H7 (cell line): ENCODE measurements around the gene DENR. TPM values are rescaled to one million over a fixed set of nuclear protein-coding genes. Genes with fewer than 3 reads are reported as not detected.
"Not testable (repeated sequence)": the region's sequence is repeated elsewhere in the genome, so short reads cannot be mapped to it uniquely, and the experiment has no call there.

Experiments
- DNase-seq: peaks from one replicate; pipeline ENCODE4 v3.0.0; 2012
- H3K27me3 ChIP-seq: 2 replicates; pipeline ENCODE4 v1.6.0; 2011; ENCODE audit warnings: mild to moderate bottlenecking, low read length; ENCODE audit not compliant: control insufficient read depth, insufficient read depth
- H3K36me3 ChIP-seq: replicated peaks from 2 replicates; pipeline ENCODE4 v1.5.1; 2011; ENCODE audit warnings: low read length; ENCODE audit not compliant: control insufficient read depth, insufficient read depth
- H3K4me3 ChIP-seq: 2 replicates; pipeline ENCODE4 v1.5.1; 2011; ENCODE audit warnings: low read depth, mild to moderate bottlenecking, control low read depth, low read length, moderate library complexity; ENCODE audit not compliant: insufficient read depth
- total RNA-seq: library from RNA; depleted of rRNA; stranded (reverse); fragments of >200 nt; shearing (Covaris generic); gene quantifications from 2 replicates; pipeline ENCODE4 v1.2.3, GENCODE V29; 2014

DENR gene
- total RNA-seq, 1 experiment from 2014 or later = 55.0 TPM

- Histone ChIP-seq H3K4me3 (no peak overlapping the region), H3K36me3 (peaks cover 37% of the 10 kb centered on the region), H3K27me3 (no peaks in the 10 kb centered on the region)
- DNase-seq = no peak
Measured at GRCh38 chr12:122757568-122757967, 4.9 kb downstream of the DENR start.

GRCh38 chr12:122785503-122785902, 32.9 kb downstream of the DENR start:
- no peak overlapping the region for H3K4me3 ChIP-seq
- no peaks in the 10 kb centered on the region for H3K36me3 ChIP-seq
- H3K27me3 ChIP-seq = no peaks in the 10 kb centered on the region
- no peak for DNase-seq

DNA sequence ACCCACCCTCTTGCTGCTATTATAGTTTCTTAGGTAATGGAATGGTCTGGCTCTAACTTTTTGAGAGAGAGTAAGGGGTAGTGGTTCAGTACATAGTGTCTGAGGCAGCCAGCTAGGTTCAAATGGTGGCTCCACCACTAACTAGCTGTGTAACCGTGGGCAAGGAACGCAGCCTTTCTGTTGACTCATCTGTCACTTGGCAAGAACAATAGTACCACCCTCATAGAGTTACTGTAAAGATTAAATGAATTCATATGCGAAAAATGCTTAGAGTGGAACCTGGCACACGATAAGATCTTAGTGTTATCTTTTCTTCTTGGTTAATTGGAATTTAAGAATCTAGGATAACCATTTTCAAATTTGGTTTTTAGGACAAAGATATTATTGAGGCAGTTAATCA, 35.8 kb downstream of the DENR start:
- DNase-seq = no peak

DNA sequence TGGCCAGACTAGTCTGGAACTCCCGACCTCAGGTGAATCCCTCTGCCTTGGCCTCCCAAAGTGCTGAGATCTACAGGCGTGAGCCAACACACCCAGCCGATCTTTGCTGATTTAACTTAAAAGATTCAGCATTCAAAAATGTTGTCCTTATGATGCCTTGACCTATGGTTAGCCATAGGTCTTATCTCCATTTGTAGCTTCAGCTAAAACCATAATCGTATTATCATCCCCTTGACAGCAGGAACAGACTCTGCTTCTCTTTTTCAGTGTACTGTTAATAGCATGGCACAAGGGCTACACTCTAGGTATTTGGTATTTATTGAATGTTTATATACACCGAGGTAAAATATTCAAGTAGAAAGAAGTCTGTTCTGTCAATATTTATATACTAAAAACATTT, 37.0 kb downstream of the DENR start:
- Histone ChIP-seq H3K27me3 (no peaks in the 10 kb centered on the region), H3K36me3 (no peaks in the 10 kb centered on the region), H3K4me3 (no peak overlapping the region)
- no peak for DNase-seq

More for the DNA sequence above, 35.8 kb downstream of the DENR start:
- Histone ChIP-seq H3K36me3 (no peaks in the 10 kb centered on the region), H3K4me3 (no peak overlapping the region), H3K27me3 (no peaks in the 10 kb centered on the region)

- Histone ChIP-seq H3K36me3 (no peaks in the 10 kb centered on the region), H3K27me3 (no peaks in the 10 kb centered on the region), H3K4me3 (no peak overlapping the region)
- peak; percentile 21 for DNase-seq
Measured at GRCh38 chr12:122790393-122791075, 37.9 kb downstream of the DENR start.

GRCh38 chr12:122793685-122794106, 41.1 kb downstream of the DENR start:
- Histone ChIP-seq H3K36me3 (no peaks in the 10 kb centered on the region), H3K27me3 (no peaks in the 10 kb centered on the region), H3K4me3 (no peak overlapping the region)
- peak; percentile 66 for DNase-seq

DNA sequence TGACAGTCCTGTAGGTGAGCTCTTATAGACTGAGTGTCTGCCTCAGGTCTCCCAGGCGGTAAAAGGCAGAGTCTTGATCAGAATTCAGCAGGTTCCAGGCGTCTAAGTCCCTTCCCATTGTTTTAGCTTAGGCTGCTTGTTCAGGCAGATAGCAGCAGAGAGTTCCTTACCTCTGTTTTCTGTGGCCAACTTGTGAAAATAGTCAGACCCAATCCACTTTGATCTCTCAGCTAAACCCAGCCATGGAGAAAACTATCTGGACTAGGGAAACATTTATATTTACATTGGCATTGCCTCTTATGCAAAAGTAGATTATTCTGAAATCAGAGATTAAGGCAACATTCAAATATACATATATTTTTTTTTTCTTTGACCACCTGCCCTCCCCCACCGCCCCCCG, 43.2 kb downstream of the DENR start:
- no peak overlapping the region for H3K4me3 ChIP-seq
- H3K36me3 ChIP-seq = no peaks in the 10 kb centered on the region
- no peaks in the 10 kb centered on the region for H3K27me3 ChIP-seq
- DNase-seq = peak; percentile 29

GRCh38 chr12:122799641-122800243, 47.1 kb downstream of the DENR start:
- Histone ChIP-seq H3K4me3 (no peak overlapping the region), H3K27me3 (no peaks in the 10 kb centered on the region), H3K36me3 (no peaks in the 10 kb centered on the region)
- peak; percentile 27 for DNase-seq

DNA sequence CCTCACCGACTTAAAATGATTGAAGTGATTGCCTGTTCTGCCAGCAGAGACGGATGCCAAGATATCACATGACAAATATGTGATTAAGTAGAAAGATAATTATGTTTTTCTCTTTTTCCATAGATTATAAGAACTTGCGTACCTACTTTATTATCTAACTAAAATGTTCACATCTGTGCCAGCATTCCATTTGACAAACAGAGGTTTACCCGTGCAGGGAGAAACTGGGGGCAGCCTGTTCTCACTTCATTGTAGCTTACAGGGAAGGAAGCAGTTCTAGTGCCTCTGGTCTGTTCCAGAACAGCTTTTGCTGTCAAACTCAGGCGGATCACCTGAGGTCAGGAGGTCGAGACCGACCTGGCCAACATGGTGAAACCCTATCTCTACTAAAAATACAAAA, 51.3 kb downstream of the DENR start:
- no peak for DNase-seq
- no peaks in the 10 kb centered on the region for H3K27me3 ChIP-seq

GRCh38 chr12:122804957-122805356, 52.3 kb downstream of the DENR start:
- not testable (repeated sequence) for H3K27me3 ChIP-seq, DNase-seq, H3K36me3 ChIP-seq, H3K4me3 ChIP-seq

More for the DNA sequence above, 51.3 kb downstream of the DENR start:
- Histone ChIP-seq H3K36me3 (no peaks in the 10 kb centered on the region), H3K4me3 (no peak overlapping the region)

GRCh38 chr12:122807651-122808050, 55.0 kb downstream of the DENR start:
- H3K27me3 ChIP-seq = no peaks in the 10 kb centered on the region
- no peak for DNase-seq
- H3K4me3 ChIP-seq = no peak overlapping the region
- H3K36me3 ChIP-seq = no peaks in the 10 kb centered on the region

DNA sequence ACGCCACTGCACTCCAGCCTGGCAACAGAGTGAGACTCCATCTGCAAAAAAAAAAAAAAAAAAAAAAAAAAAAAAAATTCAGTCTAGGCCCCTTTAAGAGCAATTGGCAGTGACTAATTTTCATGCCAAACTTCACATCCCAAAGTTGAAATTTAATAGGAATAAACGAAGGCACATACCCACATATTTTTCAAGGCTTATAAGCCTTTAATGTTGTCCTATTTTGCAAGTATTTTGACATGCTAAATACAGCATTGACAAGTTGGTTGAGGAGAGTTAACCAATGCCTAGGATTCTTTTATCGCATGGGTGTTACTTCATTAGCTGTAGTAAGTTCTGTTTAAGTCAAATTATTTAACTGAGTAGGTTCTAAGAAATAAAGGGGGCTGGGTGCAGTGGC, 59.2 kb downstream of the DENR start:
- no peaks in the 10 kb centered on the region for H3K36me3 ChIP-seq
- no peaks in the 10 kb centered on the region for H3K27me3 ChIP-seq
- H3K4me3 ChIP-seq = no peak overlapping the region
- DNase-seq = no peak

DNA sequence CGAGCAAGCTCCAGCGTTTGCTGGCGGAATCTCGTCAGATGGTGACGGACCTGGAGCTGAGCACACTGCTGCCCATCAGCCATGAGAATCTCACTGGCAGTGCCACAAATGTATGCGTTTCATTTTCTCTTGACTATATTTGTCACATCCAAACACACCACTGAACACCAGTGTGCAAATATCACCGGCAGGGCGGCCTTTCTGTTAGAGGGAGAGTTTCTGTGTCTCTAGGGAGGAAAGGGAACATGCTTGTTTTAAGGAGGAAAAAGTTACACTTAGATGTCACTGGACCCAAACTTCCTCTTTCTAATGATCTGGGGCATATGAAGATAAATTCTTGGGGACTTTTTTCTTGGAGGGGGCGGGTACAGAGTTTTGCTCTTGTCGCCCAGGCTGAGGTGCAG, 60.7 kb downstream of the DENR start:
- H3K36me3 ChIP-seq = no peaks in the 10 kb centered on the region
- H3K27me3 ChIP-seq = no peaks in the 10 kb centered on the region
- no peak overlapping the region for H3K4me3 ChIP-seq
- DNase-seq = no peak

- Histone ChIP-seq H3K27me3 (no peaks in the 10 kb centered on the region), H3K36me3 (no peaks in the 10 kb centered on the region), H3K4me3 (no peak overlapping the region)
- no peak for DNase-seq
Measured at GRCh38 chr12:122819209-122819785, 66.7 kb downstream of the DENR start.

DNA sequence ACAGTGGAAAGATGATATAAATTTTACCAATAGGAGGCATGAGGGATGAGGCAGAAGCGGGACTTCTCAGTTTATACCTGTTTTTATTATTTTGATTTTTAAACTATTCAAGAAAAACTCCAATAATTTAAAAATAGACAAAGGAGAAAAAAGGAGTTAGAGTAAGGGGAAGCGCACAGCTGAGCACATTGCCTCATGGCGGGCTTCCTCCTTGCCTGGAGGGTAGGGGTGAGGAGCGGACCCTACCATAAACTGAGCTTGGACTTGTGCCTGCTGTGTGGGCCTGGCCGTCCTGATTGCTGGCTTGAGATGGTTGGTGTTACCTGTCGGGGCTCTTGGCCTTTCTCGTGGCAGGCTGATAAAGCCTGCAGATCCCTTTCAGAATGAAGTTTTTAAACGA, 67.5 kb downstream of the DENR start:
- DNase-seq = no peak
- no peaks in the 10 kb centered on the region for H3K36me3 ChIP-seq
- H3K4me3 ChIP-seq = no peak overlapping the region
- H3K27me3 ChIP-seq = no peaks in the 10 kb centered on the region
